HepG2 (cell line): ENCODE results near the gene DSC2. TPM values are rescaled to one million over a fixed set of nuclear protein-coding genes. Genes with fewer than 3 reads are reported as not detected.

Source experiments
- ATF7 ChIP-seq, 2 experiments: fragments of 450-650 bp in 1 of 2; sonication (generic) in 1 of 2; formaldehyde crosslinking in 1 of 2; IDR thresholded peaks; 2 replicates each; pipeline versions ENCODE4 v1.4.0 to v1.6.1; 2016 to 2020; ENCODE audit warnings: antibody characterized with exemption in 1 of 2, mild to moderate bottlenecking in 1 of 2, missing genetic modification reagents in 1 of 2
- DR1 ChIP-seq: sonication (generic); formaldehyde crosslinking; IDR thresholded peaks from 2 replicates; pipeline ENCODE4 v1.8.0; 2021; ENCODE audit warnings: mild to moderate bottlenecking, missing genetic modification reagents, inconsistent platforms
- ETV6 ChIP-seq: sonication (generic); formaldehyde crosslinking; conservative IDR thresholded peaks from 2 replicates; pipeline ENCODE4 v1.4.0; 2020; ENCODE audit warnings: missing genetic modification reagents
- HOXA5 ChIP-seq: sonication (generic); formaldehyde crosslinking; IDR thresholded peaks from 2 replicates; pipeline ENCODE4 v1.4.0; 2020; ENCODE audit warnings: missing genetic modification reagents
- KDM2A ChIP-seq: sonication (generic); formaldehyde crosslinking; IDR thresholded peaks from 2 replicates; pipeline ENCODE4 v1.4.0; 2020; ENCODE audit warnings: low read depth, missing genetic modification reagents, borderline replicate concordance
- MZF1 ChIP-seq: sonication (generic); formaldehyde crosslinking; IDR thresholded peaks from 2 replicates; pipeline ENCODE4 v1.8.1; 2023; ENCODE audit warnings: mild to moderate bottlenecking, missing genetic modification reagents, borderline replicate concordance
- STAT5B ChIP-seq: sonication (generic); formaldehyde crosslinking; IDR thresholded peaks from 2 replicates; pipeline ENCODE4 v1.4.0; 2020; ENCODE audit warnings: missing genetic modification reagents
- TAF15 ChIP-seq: fragments of 200-400 bp; formaldehyde crosslinking; IDR thresholded peaks from one replicate; pipeline ENCODE4 v1.6.1; 2018; ENCODE audit warnings: mild to moderate bottlenecking, low read depth, low read length; ENCODE audit not compliant: poor library complexity, severe bottlenecking
- THAP11 ChIP-seq: IDR thresholded peaks from 2 replicates; pipeline ENCODE4 v1.6.1; 2016; ENCODE audit warnings: missing biosample characterization, missing genetic modification reagents
- TOE1 ChIP-seq: sonication (generic); formaldehyde crosslinking; IDR thresholded peaks from 2 replicates; pipeline ENCODE4 v1.4.0; 2020; ENCODE audit warnings: mild to moderate bottlenecking, missing genetic modification reagents
- ZNF501 ChIP-seq: sonication (generic); formaldehyde crosslinking; IDR thresholded peaks from 2 replicates; pipeline ENCODE4 v1.5.1; 2020; ENCODE audit warnings: mild to moderate bottlenecking, moderate library complexity, missing genetic modification reagents
- ZNF557 ChIP-seq: sonication (generic); formaldehyde crosslinking; IDR thresholded peaks from 2 replicates; pipeline ENCODE4 v1.4.0; 2020; ENCODE audit warnings: missing genetic modification reagents
- ZNF567 ChIP-seq: sonication (generic); formaldehyde crosslinking; IDR thresholded peaks from 2 replicates; pipeline ENCODE4 v1.8.1; 2023; ENCODE audit warnings: mild to moderate bottlenecking, missing genetic modification reagents, borderline replicate concordance
- ZNF703 ChIP-seq: sonication (generic); formaldehyde crosslinking; IDR thresholded peaks from 2 replicates; pipeline ENCODE4 v1.5.1; 2020; ENCODE audit warnings: missing genetic modification reagents, mild to moderate bottlenecking, moderate library complexity, borderline replicate concordance
- polyA plus RNA-seq, 8 experiments: library from polyadenylated mRNA; depleted of rRNA in 3 of 8; stranded (reverse) in 7 of 8; unstranded in 1 of 8; fragments of >200 nt; fragmentation: Illumina TruSeq in 4 of 8; extraction: Trizol in 4 of 8; gene quantifications; 2 replicates each; pipeline versions ENCODE4 v1.2.1 to v1.2.3, GENCODE V29; 2011 to 2016; ENCODE audit warnings: low read depth in 4 of 8, missing spikeins in 1 of 8, mixed read lengths in 1 of 8; ENCODE audit not compliant: insufficient read depth in 1 of 8
- total RNA-seq, 5 experiments: library from RNA; depleted of rRNA; stranded (reverse); fragments of >200 nt; fragmentation: Illumina TruSeq; extraction: Trizol; gene quantifications; 2 replicates each; pipeline ENCODE4 v1.2.3, GENCODE V29; 2016; ENCODE audit warnings: low read depth in 1 of 5
- TF ChIP-seq, protein P1 (sequence below): sonication (generic); formaldehyde crosslinking; IDR thresholded peaks from 2 replicates; pipeline ENCODE4 v1.4.0; 2020; ENCODE audit warnings: missing genetic modification reagents
- TF ChIP-seq, protein P2 (sequence below): sonication (generic); formaldehyde crosslinking; IDR thresholded peaks from 2 replicates; pipeline ENCODE4 v1.4.0; 2020; ENCODE audit warnings: mild to moderate bottlenecking, missing genetic modification reagents, borderline replicate concordance
- TF ChIP-seq, protein P3 (sequence below): sonication (generic); formaldehyde crosslinking; IDR thresholded peaks from 2 replicates; pipeline ENCODE4 v1.4.0; 2020; ENCODE audit warnings: missing genetic modification reagents
- TF ChIP-seq, protein P4 (sequence below): sonication (generic); formaldehyde crosslinking; IDR thresholded peaks from 2 replicates; pipeline ENCODE4 v1.4.0; 2020; ENCODE audit warnings: missing genetic modification reagents, borderline replicate concordance
- TF ChIP-seq, protein P5 (sequence below): IDR thresholded peaks from 2 replicates; pipeline ENCODE4 v1.6.1; 2012; ENCODE audit warnings: inconsistent platforms

DSC2 gene
- total and polyA plus RNA-seq, 2 of the 13 experiments (the other 11 are each of a cell fraction or from before 2014, with no cell fraction given), result 7.2 to 24.9 TPM

DNA sequence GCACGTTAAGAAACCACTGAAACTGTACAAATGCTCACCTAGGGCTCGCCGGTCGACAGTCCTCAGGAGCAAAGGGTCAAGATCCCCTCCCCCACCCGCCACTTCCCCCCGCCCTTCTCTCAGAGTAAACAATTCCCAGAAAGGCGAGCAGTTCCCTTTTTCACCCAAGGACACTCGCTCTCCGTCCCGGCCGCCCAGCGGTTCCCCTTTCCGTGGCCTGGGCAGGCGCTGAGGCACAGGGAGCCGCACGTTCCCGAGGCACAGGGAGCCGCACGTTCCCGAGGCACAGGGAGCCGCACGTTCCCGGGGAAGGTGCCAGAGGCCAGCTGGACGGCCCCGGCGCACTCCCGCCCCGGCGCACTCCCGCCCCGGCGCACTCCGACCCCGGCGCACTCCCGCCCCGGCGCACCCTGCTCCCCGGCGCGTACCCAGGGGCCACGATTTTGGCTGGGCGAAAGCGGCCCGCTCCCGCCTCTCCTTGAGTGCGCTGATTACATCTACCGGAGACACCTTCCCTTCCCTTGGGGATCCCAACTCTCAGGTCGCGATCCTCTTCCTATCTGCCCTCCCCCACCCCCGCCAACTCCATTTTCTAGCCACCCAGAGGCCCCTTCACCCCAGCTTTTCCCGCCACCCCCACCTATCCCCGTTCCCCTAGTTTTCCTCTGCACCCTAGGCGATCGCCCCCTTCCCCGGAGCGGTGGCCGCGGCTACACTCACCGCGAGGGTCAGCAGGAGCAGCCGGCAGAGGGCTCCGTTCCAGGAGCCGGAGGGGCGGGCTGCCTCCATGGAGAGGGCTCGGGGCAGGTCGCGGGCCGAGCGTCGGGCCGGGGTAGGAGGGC is 817 bp downstream of the DSC2 start (continued):
- peak; percentile 69; the same call in 1 of the 2 replicates for TF ChIP-seq KDM2A (CRISPR knock-in tag)
- no peak for TF ChIP-seq ATF7 (IDR thresholded peaks at IDR 0.05)
- TF ChIP-seq ATF7 (CRISPR knock-in tag; IDR thresholded peaks at IDR 0.05), result no peak
- TF ChIP-seq ZNF567 (CRISPR knock-in tag), result no peak
- TF ChIP-seq, protein P1, sequence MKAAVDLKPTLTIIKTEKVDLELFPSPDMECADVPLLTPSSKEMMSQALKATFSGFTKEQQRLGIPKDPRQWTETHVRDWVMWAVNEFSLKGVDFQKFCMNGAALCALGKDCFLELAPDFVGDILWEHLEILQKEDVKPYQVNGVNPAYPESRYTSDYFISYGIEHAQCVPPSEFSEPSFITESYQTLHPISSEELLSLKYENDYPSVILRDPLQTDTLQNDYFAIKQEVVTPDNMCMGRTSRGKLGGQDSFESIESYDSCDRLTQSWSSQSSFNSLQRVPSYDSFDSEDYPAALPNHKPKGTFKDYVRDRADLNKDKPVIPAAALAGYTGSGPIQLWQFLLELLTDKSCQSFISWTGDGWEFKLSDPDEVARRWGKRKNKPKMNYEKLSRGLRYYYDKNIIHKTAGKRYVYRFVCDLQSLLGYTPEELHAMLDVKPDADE, result no peak
- no peak for TF ChIP-seq ZNF501
- TF ChIP-seq, protein P2, sequence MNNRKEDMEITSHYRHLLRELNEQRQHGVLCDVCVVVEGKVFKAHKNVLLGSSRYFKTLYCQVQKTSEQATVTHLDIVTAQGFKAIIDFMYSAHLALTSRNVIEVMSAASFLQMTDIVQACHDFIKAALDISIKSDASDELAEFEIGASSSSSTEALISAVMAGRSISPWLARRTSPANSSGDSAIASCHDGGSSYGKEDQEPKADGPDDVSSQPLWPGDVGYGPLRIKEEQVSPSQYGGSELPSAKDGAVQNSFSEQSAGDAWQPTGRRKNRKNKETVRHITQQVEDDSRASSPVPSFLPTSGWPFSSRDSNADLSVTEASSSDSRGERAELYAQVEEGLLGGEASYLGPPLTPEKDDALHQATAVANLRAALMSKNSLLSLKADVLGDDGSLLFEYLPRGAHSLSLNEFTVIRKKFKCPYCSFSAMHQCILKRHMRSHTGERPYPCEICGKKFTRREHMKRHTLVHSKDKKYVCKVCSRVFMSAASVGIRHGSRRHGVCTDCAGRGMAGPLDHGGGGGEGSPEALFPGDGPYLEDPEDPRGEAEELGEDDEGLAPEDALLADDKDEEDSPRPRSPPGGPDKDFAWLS, result 0 out of 2 replicates have a peak, but pooled peaks have one; percentile 57
- TF ChIP-seq ETV6 (CRISPR knock-in tag), result no peak; the same call in 1 of the 2 replicates
- TF ChIP-seq MZF1 (CRISPR knock-in tag), result no peak
- TF ChIP-seq ZNF703, result no peak
- TF ChIP-seq THAP11 (CRISPR knock-in tag), result 0 out of 2 replicates have a peak, but pooled peaks have one; percentile 14
- TF ChIP-seq, protein P3, sequence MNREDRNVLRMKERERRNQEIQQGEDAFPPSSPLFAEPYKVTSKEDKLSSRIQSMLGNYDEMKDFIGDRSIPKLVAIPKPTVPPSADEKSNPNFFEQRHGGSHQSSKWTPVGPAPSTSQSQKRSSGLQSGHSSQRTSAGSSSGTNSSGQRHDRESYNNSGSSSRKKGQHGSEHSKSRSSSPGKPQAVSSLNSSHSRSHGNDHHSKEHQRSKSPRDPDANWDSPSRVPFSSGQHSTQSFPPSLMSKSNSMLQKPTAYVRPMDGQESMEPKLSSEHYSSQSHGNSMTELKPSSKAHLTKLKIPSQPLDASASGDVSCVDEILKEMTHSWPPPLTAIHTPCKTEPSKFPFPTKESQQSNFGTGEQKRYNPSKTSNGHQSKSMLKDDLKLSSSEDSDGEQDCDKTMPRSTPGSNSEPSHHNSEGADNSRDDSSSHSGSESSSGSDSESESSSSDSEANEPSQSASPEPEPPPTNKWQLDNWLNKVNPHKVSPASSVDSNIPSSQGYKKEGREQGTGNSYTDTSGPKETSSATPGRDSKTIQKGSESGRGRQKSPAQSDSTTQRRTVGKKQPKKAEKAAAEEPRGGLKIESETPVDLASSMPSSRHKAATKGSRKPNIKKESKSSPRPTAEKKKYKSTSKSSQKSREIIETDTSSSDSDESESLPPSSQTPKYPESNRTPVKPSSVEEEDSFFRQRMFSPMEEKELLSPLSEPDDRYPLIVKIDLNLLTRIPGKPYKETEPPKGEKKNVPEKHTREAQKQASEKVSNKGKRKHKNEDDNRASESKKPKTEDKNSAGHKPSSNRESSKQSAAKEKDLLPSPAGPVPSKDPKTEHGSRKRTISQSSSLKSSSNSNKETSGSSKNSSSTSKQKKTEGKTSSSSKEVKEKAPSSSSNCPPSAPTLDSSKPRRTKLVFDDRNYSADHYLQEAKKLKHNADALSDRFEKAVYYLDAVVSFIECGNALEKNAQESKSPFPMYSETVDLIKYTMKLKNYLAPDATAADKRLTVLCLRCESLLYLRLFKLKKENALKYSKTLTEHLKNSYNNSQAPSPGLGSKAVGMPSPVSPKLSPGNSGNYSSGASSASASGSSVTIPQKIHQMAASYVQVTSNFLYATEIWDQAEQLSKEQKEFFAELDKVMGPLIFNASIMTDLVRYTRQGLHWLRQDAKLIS (CRISPR knock-in tag), result no peak
- 0 out of 2 replicates have a peak, but pooled peaks have one; percentile 19 for TF ChIP-seq DR1
- TF ChIP-seq, protein P4, sequence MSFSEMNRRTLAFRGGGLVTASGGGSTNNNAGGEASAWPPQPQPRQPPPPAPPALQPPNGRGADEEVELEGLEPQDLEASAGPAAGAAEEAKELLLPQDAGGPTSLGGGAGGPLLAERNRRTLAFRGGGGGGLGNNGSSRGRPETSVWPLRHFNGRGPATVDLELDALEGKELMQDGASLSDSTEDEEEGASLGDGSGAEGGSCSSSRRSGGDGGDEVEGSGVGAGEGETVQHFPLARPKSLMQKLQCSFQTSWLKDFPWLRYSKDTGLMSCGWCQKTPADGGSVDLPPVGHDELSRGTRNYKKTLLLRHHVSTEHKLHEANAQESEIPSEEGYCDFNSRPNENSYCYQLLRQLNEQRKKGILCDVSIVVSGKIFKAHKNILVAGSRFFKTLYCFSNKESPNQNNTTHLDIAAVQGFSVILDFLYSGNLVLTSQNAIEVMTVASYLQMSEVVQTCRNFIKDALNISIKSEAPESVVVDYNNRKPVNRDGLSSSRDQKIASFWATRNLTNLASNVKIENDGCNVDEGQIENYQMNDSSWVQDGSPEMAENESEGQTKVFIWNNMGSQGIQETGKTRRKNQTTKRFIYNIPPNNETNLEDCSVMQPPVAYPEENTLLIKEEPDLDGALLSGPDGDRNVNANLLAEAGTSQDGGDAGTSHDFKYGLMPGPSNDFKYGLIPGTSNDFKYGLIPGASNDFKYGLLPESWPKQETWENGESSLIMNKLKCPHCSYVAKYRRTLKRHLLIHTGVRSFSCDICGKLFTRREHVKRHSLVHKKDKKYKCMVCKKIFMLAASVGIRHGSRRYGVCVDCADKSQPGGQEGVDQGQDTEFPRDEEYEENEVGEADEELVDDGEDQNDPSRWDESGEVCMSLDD (CRISPR knock-in tag), result no peak
- no peak for TF ChIP-seq TOE1
- TF ChIP-seq, protein P5, sequence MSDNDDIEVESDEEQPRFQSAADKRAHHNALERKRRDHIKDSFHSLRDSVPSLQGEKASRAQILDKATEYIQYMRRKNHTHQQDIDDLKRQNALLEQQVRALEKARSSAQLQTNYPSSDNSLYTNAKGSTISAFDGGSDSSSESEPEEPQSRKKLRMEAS, result peak; percentile 69
- TF ChIP-seq TAF15, result no peak
- no peak for TF ChIP-seq STAT5B (CRISPR knock-in tag)
- TF ChIP-seq ZNF557 (CRISPR knock-in tag), result no peak
- no peak for TF ChIP-seq HOXA5 (CRISPR knock-in tag)
